Measurements from ENCODE around the gene GOLT1A.
"Not testable (repeated sequence)": the region's sequence is repeated elsewhere in the genome, so short reads cannot be mapped to it uniquely, and the experiment has no call there.

The GOLT1A gene

GRCh38 chr1:204248954-204249353, 35.2 kb upstream of the GOLT1A start:
- DNase-seq (ENCODE audit: low read depth): no peak

- no peak for DNase-seq (ENCODE audit: low read depth)
Measured at GRCh38 chr1:204246876-204247275, 33.1 kb upstream of the GOLT1A start.

DNA sequence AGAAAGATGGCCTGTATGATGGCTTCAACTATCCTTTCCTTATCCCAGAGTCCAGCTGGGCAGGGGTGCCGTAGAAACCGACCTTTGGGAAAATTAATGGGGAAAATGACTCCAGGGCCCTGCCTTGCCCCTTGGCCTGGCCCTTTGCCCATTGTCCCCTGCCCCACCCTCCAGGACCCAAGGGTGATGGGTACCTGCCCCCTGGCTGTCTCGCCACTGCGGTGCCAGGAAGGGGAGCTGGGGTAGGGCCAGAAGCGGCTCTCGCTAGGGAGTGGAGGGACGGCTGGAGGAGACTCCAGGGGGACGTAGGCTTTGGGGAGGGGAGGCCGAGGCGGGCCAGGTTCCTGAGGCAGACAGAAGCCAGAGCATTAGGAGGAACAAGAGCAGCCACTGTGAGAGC, 29.1 kb upstream of the GOLT1A start:
- DNase-seq (ENCODE audit: low read depth): no peak

DNA sequence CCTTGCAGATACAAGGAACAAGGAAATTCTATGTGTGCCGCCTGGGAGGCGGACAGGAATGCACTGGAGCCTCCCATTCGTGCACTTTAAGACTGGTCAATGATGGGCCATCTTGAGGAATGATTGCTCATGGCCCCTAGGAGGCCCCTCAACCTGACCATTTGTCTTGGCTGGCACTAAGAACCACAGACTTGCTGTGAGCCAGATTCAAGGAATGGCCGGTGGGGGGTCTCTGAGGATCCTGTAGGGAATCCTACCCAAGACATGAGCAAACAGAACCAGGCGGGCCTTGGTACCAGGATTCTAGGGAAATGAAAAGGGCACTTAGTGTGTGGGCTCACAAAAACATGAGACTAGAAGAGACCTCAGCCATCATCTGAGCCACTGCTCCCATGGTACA, 28.1 kb upstream of the GOLT1A start:
- no peak for DNase-seq (ENCODE audit: low read depth)

DNA sequence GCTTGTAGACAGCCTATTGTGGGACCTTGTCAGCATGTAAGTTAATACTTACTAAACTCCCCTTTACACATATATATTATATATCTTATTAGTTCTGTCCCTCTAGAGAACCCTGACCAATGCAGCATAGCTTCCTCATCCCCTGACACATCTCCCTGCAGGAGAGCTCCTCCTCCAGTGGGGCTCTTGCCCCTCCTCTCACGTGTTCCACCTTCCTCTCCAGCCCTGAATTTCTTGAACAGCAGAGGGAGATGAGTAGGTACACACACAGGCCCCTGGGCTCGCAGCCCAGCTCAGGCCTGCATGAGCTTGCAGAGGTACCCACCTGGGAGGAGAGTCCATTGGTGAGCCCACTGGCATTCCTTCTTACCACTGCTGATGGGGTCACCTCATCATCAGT, 27.3 kb upstream of the GOLT1A start:
- no peak for DNase-seq (ENCODE audit: low read depth)

DNA sequence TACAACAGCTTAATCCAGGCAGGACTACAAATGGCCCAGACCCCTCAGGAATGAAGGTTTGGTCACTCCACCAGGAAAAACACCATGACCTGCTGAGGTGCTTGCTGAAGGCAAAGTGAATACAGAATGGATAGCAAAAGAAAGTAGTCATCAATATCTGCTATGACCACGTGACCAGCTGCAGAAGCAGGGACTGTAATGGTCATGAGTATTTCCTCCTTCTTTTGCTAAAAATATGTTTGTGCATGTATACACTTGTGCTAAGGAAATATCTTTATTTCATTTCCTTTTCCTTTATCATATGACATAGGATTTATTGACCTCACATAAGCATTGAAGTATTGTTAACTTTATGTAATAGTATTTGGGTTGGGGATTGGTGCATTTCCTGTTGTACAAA, 26.4 kb upstream of the GOLT1A start:
- DNase-seq (ENCODE audit: low read depth): no peak

DNA sequence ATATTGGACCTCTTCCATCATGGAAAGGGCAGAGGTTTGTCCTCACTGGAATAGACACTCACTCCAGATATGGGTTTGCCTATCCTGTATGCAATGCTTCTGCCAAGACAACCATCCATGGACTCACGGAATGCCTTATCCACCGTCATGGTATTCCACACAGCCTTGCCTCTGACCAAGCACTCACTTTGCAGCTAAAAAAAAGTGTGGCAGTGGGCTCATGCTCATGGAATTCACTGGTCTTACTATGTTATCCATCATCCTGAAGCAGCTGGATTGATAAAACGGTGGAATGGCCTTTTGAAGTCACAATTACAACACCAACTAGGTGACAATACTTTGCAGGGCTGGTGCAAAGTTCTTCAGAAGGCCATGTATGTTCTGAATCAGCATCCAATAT, 25.6 kb upstream of the GOLT1A start:
- not testable (repeated sequence) for DNase-seq (ENCODE audit: low read depth)

GRCh38 chr1:204238520-204238919, 24.7 kb upstream of the GOLT1A start:
- DNase-seq (ENCODE audit: low read depth): not testable (repeated sequence)

DNA sequence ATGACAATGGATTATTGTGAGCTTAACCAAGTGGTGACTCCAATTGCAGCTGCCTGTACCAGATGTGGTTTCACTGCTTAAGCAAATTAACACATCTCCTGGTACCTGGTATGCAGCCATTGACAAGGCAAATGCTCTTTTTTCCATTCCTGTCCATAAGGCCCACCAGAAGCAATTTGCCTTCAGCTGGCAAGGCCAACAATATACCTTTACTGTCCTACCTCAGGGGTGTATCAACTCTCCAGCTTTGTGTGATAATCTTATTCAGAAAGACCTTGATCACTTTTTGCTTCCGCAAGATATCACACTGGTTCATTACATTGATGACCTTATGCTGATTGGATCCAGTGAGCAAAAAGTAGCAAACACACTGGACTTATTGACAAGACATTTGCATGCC, 23.7 kb upstream of the GOLT1A start:
- DNase-seq (ENCODE audit: low read depth): not testable (repeated sequence)

DNA sequence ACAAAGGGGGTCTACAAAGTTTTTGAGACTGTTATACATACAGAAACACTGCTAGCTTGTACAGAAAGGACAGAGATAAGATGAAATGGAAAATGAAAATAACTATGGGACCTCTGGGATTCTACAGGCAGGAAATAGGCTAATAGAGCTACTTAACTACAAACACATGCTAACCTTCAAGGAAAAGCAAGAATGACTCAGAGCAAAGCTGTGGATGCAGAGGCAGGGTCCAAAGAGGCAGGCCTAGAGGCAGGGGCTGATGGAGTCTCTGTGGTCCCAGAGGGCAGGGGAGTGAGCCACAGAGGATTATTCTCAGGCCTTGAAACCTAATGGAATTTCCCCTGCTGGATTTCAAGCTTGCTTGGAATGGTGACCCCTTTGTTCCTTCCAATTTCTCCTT, 18.7 kb upstream of the GOLT1A start:
- DNase-seq (ENCODE audit: low read depth): no peak

DNA sequence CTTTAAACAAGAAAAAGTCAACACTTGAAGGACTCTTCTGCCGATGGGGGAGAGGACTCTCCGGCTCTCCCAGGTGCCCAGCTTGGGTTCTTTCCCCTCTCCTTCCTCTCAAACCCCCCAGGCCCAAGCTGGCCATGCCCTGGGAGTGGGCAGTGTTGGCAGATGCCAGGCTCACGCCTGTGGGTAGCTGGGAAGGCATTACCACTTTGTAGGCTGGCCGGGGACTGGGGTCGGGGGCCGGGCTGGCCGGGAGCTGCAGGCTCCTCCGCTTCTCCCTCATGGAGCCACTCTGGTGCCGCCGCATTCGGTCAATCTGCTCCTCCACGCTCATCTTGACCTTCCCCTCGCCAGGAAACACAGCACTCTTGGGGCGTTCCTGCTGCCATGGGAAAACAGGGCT, 16.4 kb upstream of the GOLT1A start:
- no peak for DNase-seq (ENCODE audit: low read depth)

DNA sequence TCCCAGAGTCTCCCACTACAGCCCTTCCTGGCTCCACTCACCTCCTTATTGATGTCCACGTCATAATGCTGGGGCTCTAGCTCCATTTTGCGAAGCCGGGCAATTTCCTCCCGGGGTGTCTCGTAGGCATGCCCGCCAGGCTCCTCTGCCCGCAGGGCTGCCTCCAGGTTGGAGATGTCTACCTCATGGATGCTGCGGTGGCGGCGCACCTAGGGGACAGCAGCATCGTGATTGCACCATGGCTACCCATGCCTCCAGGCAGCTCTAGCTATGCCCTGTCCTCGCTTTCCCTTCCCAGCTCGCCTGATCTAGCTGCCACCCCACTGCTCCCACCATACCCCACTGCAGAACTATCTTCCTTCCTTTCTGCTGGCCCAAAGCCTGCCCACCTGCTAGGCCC, 15.1 kb upstream of the GOLT1A start:
- no peak for DNase-seq (ENCODE audit: low read depth)

DNA sequence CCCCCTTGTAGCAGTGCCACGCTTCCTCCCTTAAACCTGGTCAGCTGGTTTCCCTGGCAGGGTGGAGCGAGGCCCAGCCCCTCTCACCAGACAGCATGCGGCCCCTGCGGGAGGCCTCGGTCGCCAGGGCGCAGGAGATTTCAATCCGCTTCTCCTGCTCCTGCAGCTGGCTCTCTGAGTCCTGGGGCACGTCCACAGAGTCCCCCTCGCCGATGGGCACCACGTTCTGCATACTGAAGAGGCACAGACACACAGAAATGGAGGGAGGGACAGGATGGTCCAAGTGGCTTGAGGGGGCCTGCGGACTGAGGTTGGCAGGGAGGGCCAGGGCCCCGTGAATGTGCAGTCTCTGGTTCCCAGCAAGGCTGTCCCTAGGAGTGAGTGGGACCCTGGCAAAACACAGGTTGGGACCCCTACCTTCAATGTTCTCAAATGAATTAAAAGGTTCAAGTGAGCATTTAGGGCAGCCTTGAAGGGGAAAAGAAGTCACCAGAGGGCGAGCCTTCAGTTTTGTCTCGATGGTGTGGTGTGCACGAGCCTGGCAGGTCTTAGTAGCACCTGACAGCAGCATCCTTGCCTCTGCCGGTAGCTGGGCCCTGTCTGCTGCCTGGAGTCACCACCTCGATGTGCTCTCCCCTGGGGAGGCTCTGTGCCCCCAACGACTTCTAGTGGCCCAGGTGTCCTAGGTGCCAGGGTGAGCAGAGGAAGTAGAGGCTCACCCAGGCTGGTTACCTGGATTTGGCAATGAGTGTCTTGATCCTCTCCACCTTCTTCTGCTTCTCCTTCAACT, 14.4 kb upstream of the GOLT1A start:
- no peak for DNase-seq (ENCODE audit: low read depth)

DNA sequence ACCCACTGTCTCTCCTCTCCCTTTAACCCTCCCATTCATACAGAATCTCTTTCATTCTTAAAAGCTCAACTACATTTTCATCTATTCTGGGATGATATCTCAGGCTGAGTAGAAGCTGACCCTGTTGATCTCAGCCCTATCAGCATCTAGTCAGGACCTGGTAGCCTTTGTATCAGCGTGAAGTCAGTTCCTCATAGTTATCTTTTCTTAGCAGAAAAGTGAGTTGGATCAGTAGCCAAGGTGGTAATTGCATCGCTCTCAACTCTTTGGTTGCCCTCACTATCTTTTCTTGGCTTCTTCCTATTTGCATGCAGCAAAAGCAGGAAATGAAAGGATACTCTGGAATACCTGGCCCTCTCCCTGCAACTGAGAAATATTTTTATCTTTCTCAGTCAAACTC, 13.6 kb upstream of the GOLT1A start:
- no peak for DNase-seq (ENCODE audit: low read depth)

- no peak for DNase-seq (ENCODE audit: low read depth)
Measured at GRCh38 chr1:204225841-204226735, 12.3 kb upstream of the GOLT1A start.

- DNase-seq (ENCODE audit: low read depth): no peak
Measured at GRCh38 chr1:204224655-204225054, 10.9 kb upstream of the GOLT1A start.

DNA sequence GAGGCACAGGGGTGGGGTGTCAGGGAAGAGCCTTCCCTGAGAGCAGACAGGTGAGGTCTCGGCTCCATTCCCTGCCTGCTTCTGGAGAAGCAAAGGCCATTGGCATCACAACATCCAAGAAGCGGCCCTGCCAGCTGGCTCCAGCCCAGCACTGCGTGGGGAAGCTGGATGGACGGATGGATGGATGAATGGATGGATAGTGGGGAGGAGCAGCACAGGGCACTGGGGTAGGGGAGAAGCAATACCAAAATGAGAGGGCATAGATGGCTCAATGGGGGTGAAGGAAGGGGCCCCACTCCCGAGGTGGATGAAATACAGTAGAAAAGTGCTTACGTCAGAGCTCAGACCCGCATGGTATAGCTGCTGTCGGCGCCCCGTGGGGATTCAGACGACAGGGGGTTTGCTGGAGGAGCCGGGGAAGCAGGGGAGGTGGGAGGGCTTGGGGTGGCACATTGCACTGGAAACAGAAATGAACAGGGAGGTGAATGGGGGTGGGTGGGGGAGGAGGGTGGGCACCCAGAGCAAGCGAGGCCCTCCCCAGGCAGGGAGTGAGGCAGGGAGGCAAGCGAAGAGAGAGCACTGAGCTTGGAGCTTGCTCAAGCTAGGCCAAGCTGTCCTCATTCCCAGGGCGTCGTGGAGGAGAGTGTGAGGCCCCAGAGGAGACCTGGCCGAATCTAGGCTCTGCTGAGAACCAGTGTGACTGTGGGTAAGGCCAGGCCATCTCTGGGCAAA, 9.5 kb upstream of the GOLT1A start:
- no peak for DNase-seq (ENCODE audit: low read depth)

GRCh38 chr1:204222764-204223055, 8.9 kb upstream of the GOLT1A start:
- DNase-seq (ENCODE audit: low read depth): no peak

DNA sequence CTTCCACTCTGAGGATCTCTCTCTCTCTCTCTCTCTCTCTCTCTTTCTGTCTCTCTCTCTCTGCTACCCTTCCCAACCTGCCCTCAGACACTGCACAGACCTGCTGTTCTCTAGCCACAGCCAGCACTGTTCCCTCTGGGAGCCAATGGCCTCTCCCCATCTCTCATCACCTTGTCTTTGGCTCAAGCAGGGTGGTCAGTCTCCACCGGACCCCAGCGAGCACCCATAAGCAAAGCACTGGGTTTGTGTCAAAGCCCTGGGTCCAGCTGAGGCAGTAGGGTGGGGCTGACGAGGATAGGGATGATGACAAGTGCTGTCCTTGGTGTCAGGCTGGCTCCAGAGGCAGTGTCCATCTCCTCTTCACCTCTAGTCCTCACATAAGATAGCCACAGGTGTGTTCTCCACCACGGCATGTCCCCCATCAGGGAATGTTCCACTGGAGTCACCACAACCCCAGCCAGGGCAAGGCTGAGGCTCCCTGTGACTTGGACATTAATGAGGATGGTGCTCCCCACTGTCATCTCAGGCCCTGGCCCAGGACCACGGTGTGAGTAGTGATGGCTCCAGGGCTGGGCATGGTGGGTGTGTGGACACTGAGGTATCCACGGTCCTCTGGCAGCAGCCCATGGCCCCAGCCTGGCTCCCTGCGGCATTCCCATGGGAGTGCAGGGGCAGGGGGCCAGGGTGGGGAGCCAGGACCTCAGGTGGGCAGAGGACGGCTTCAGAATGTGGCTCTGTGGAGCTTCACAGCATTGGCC, 8.4 kb upstream of the GOLT1A start:
- no peak for DNase-seq (ENCODE audit: low read depth)

- DNase-seq (ENCODE audit: low read depth): no peak
Measured at GRCh38 chr1:204221271-204221670, 7.5 kb upstream of the GOLT1A start.

GRCh38 chr1:204219971-204220616, 6.3 kb upstream of the GOLT1A start:
- no peak for DNase-seq (ENCODE audit: low read depth)

GRCh38 chr1:204218552-204218951, 4.8 kb upstream of the GOLT1A start:
- DNase-seq (ENCODE audit: low read depth): no peak

Measured in activated gamma-delta T cell treated with anti-CD3 and anti-CD28 coated beads, Interleukin-2, amount 50 U/mL, for 16 hours (primary cell).